ENCODE results near the gene CCDC107. TPM values are rescaled to one million over a fixed set of nuclear protein-coding genes. Genes with fewer than 3 reads are reported as not detected.

Gene CCDC107, protein sequence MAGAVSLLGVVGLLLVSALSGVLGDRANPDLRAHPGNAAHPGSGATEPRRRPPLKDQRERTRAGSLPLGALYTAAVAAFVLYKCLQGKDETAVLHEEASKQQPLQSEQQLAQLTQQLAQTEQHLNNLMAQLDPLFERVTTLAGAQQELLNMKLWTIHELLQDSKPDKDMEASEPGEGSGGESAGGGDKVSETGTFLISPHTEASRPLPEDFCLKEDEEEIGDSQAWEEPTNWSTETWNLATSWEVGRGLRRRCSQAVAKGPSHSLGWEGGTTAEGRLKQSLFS
- 10 to 100 TPM; 30.9 to 37.9 (median 36.8) TPM for total RNA-seq
- total RNA-seq (2013) = 24.3 TPM

DNA sequence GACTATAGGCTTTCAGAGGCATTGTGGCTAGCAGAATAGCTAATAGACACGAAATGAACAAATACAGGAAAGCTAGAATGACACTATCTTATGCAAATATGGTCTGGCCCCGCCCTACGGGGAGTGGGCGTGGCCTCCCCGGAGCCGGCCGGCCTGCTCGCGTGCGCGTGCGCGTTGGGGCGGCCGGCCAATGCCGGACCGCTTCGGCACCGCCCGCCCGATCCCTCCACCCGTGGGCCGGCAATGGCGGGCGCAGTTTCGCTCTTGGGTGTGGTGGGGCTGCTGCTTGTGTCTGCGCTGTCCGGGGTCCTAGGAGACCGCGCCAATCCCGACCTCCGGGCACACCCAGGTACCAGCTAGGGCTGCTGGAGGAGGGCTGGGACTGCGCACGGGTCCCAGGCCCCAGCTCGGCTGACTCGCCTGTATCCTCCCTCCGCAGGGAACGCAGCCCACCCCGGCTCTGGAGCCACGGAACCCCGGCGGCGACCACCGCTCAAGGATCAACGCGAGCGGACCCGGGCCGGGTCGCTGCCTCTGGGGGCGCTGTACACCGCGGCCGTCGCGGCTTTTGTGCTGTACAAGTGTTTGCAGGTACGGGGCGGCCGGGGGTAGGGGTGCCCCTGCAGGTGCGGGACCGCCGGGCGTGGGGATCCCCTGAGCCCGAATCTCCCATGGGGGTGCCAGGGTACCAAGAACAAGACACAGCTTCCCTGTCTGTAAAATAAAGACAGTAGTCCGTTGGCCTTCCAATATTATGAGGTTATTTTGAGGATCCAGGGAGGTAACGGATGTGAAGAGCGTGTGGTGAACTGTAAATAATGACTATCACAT is at the start of gene CCDC107:
CCDC107 (plus strand) TSS at position 156 of the 831 bp plus-strand sequence; CDS start at position 244, 88 bp downstream.
- TF ChIP-seq, protein P1, sequence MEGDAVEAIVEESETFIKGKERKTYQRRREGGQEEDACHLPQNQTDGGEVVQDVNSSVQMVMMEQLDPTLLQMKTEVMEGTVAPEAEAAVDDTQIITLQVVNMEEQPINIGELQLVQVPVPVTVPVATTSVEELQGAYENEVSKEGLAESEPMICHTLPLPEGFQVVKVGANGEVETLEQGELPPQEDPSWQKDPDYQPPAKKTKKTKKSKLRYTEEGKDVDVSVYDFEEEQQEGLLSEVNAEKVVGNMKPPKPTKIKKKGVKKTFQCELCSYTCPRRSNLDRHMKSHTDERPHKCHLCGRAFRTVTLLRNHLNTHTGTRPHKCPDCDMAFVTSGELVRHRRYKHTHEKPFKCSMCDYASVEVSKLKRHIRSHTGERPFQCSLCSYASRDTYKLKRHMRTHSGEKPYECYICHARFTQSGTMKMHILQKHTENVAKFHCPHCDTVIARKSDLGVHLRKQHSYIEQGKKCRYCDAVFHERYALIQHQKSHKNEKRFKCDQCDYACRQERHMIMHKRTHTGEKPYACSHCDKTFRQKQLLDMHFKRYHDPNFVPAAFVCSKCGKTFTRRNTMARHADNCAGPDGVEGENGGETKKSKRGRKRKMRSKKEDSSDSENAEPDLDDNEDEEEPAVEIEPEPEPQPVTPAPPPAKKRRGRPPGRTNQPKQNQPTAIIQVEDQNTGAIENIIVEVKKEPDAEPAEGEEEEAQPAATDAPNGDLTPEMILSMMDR (IDR thresholded peaks at IDR 0.05) = peak; percentile 92
- Mint-ChIP-seq H3K27ac (peak within 1 kb of the TSS; percentile 95 to 100), H3K4me1 (peaks cover 62 to 74% of the 10 kb centered on the region in 2 donors), H3K4me3 (peak within 1 kb of the TSS; percentile 97), H3K36me3 (peaks cover 6% of the 10 kb centered on the region), H3K9me3 (no peaks in the 10 kb centered on the region), H3K27me3 (ENCODE audit: low read depth in 2 of 2) (peaks cover 3 to 8% of the 10 kb centered on the region in 2 donors)
- no peaks in the 10 kb centered on the region for H3K9me3 ChIP-seq (ENCODE audit: control insufficient read depth, insufficient read depth, low read length)
- intact Hi-C loops (cut with micrococcal nuclease) = loop anchor here (1.0 to 2.0 kb wide), 5 partner anchors 38 to 157 kb away; partner anchors contain the start of genes CREB3, HINT2 and TLN1
- ATAC-seq (peak; percentile 78 to 92 (median 80)), DNase-seq (peak; percentile 88 to 92)
- H3K4me1 ChIP-seq (ENCODE audit: control insufficient read depth, insufficient read depth, low read length) = peaks cover 71% of the 10 kb centered on the region
- WGBS (ENCODE audit: insufficient coverage) = 0% methylated on average over 65 of the region's 67 CpGs
- H3K36me3 ChIP-seq (ENCODE audit: control insufficient read depth, insufficient read depth, low read length) = peaks cover 13% of the 10 kb centered on the region
- peak within 1 kb of the TSS; percentile 99 for H3K27ac ChIP-seq (ENCODE audit: low read length)
- H3K4me3 ChIP-seq (ENCODE audit: low read length) = peak within 1 kb of the TSS; percentile 82
- H3K27me3 ChIP-seq (ENCODE audit: control insufficient read depth, insufficient read depth, low read length) = no peaks in the 10 kb centered on the region

DNA sequence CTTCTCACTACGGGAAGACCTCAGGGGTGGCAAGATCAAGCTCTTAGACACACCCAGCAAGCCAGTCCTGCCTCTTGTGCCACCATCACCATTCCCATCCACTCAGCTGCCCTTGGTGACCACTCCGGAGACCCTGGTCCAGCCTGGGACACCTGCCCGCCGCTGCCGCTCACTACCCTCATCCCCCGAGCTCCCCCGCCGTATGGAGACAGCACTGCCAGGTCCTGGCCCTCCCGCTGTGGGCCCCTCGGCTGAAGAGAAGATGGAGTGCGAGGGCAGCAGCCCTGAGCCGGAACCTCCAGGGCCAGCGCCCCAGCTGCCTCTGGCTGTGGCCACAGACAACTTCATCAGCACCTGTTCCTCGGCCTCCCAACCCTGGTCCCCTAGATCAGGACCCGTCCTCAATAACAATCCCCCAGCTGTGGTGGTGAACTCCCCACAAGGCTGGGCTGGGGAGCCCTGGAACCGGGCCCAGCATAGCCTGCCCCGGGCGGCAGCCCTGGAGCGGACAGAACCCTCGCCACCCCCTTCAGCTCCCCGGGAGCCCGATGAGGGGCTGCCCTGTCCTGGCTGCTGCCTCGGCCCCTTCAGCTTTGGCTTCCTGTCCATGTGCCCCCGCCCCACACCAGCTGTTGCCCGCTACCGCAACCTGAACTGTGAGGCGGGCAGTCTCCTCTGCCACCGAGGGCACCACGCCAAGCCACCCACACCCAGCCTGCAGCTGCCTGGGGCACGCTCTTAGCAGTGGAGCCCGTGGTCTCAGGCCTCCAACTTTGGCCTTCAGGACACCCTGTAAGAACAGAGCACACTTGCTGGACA is 48.9 kb upstream of the CCDC107 start:
- H3K27ac ChIP-seq (ENCODE audit: low read length) = no peak overlapping the region
- peaks cover 39% of the 10 kb centered on the region for H3K36me3 ChIP-seq (ENCODE audit: control insufficient read depth, insufficient read depth, low read length)
- peaks cover 21 to 39% of the 10 kb centered on the region in 2 donors for H3K4me1 Mint-ChIP-seq
- no peaks in the 10 kb centered on the region for H3K9me3 ChIP-seq (ENCODE audit: control insufficient read depth, insufficient read depth, low read length)
- DNase-seq = no peak
- H3K27ac Mint-ChIP-seq = no peak overlapping the region
- intact Hi-C loops (cut with micrococcal nuclease) = no loop called here
- H3K27me3 ChIP-seq (ENCODE audit: control insufficient read depth, insufficient read depth, low read length) = no peaks in the 10 kb centered on the region
- no peaks in the 10 kb centered on the region for H3K27me3 Mint-ChIP-seq (ENCODE audit: low read depth in 2 of 2)
- peaks cover 4% of the 10 kb centered on the region for H3K36me3 Mint-ChIP-seq
- WGBS (ENCODE audit: insufficient coverage) = 97% methylated on average over 31 of the region's 31 CpGs
- H3K4me3 Mint-ChIP-seq = no peak overlapping the region
- H3K4me3 ChIP-seq (ENCODE audit: low read length) = no peak overlapping the region
- ATAC-seq = no peak
- H3K9me3 Mint-ChIP-seq = no peaks in the 10 kb centered on the region
- TF ChIP-seq, protein P1 (IDR thresholded peaks at IDR 0.05) = no peak
- peaks cover 27% of the 10 kb centered on the region for H3K4me1 ChIP-seq (ENCODE audit: control insufficient read depth, insufficient read depth, low read length)

DNA sequence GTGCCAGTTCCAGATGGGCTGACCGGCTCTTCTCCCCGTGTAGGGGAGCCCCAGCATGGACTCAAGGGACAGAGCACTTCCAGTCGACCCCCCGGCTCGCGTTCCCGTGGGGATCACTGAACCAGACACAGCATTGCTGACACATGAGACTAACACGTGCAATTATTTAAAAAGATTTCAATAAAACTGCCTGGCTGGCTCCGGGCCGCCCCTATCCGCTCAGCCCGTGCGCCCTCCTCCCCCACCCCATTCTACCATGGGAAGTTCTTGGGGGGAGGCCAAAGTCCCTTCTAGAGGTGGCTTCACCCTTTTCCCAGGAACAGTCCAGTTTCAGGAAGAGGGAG is 48.3 kb upstream of the CCDC107 start:
- no peaks in the 10 kb centered on the region for H3K27me3 ChIP-seq (ENCODE audit: control insufficient read depth, insufficient read depth, low read length)
- Mint-ChIP-seq H3K36me3 (peaks cover 8% of the 10 kb centered on the region), H3K4me3 (no peak overlapping the region), H3K27ac (no peak overlapping the region), H3K4me1 (peaks cover 23 to 33% of the 10 kb centered on the region in 2 donors), H3K27me3 (ENCODE audit: low read depth in 2 of 2) (no peaks in the 10 kb centered on the region), H3K9me3 (no peaks in the 10 kb centered on the region)
- H3K27ac ChIP-seq (ENCODE audit: low read length) = no peak overlapping the region
- peaks cover 39% of the 10 kb centered on the region for H3K36me3 ChIP-seq (ENCODE audit: control insufficient read depth, insufficient read depth, low read length)
- peaks cover 21% of the 10 kb centered on the region for H3K4me1 ChIP-seq (ENCODE audit: control insufficient read depth, insufficient read depth, low read length)
- WGBS (ENCODE audit: insufficient coverage) = 97% methylated on average over 13 of the region's 13 CpGs
- intact Hi-C loops (cut with micrococcal nuclease) = no loop called here
- TF ChIP-seq, protein P1 (IDR thresholded peaks at IDR 0.05) = no peak
- no peak overlapping the region for H3K4me3 ChIP-seq (ENCODE audit: low read length)
- DNase-seq = no peak
- ATAC-seq = no peak
- H3K9me3 ChIP-seq (ENCODE audit: control insufficient read depth, insufficient read depth, low read length) = no peaks in the 10 kb centered on the region
